HepG2 (cell line): Measurements from ENCODE around the gene ANKRD11. TPM values are rescaled to one million over a fixed set of nuclear protein-coding genes. Genes with fewer than 3 reads are reported as not detected.

Experiments
- CEBPB ChIP-seq: IDR thresholded peaks from 2 replicates; pipeline ENCODE4 v1.6.1; 2011; ENCODE audit warnings: low read depth, low read length, improper control_type of control experiment, borderline replicate concordance
- CERS6 ChIP-seq: sonication (generic); formaldehyde crosslinking; IDR thresholded peaks from 2 replicates; pipeline ENCODE4 v1.5.0; 2020; ENCODE audit warnings: missing genetic modification reagents
- CREBL2 ChIP-seq: sonication (generic); formaldehyde crosslinking; IDR thresholded peaks from 2 replicates; pipeline ENCODE4 v1.8.1; 2023; ENCODE audit warnings: missing genetic modification reagents, mild to moderate bottlenecking, borderline replicate concordance
- FOXJ3 ChIP-seq: sonication (generic); formaldehyde crosslinking; IDR thresholded peaks from 2 replicates; pipeline ENCODE4 v1.4.0; 2020; ENCODE audit warnings: missing genetic modification reagents, mild to moderate bottlenecking, borderline replicate concordance
- GABPB1 ChIP-seq: IDR thresholded peaks from 2 replicates; pipeline ENCODE4 v1.6.1; 2016; ENCODE audit warnings: mild to moderate bottlenecking, missing genetic modification reagents, moderate library complexity, missing compliant biosample characterization
- HMG20B ChIP-seq: conservative IDR thresholded peaks from 2 replicates; pipeline ENCODE4 v1.6.1; 2016; ENCODE audit warnings: missing genetic modification reagents, missing compliant biosample characterization
- HNF1B ChIP-seq: sonication (generic); formaldehyde crosslinking; IDR thresholded peaks from 2 replicates; pipeline ENCODE4 v1.5.1; 2020; ENCODE audit warnings: mild to moderate bottlenecking, moderate library complexity, missing genetic modification reagents
- IRF1 ChIP-seq: sonication (generic); formaldehyde crosslinking; IDR thresholded peaks from 2 replicates; pipeline ENCODE4 v1.4.0; 2020; ENCODE audit warnings: low read depth, mild to moderate bottlenecking, missing genetic modification reagents
- KMT2A ChIP-seq: sonication (generic); formaldehyde crosslinking; IDR thresholded peaks from 2 replicates; pipeline ENCODE4 v1.4.0; 2020; ENCODE audit warnings: missing genetic modification reagents
- MEIS2 ChIP-seq: sonication (generic); formaldehyde crosslinking; IDR thresholded peaks from 2 replicates; pipeline ENCODE4 v1.9.0; 2021; ENCODE audit warnings: mild to moderate bottlenecking, missing genetic modification reagents
- MXI1 ChIP-seq: IDR thresholded peaks from 3 replicates; pipeline ENCODE4 v1.6.1; 2012; ENCODE audit warnings: low read depth, low read length, inconsistent platforms, borderline replicate concordance
- NR2F6 ChIP-seq, 2 experiments: IDR thresholded peaks; 2 replicates each; pipeline ENCODE4 v1.6.1; 2016; ENCODE audit warnings: antibody characterized with exemption in 1 of 2, mild to moderate bottlenecking in 1 of 2
- SMC3 ChIP-seq: IDR thresholded peaks from 2 replicates; pipeline ENCODE4 v1.6.1; 2011; ENCODE audit warnings: low read length, improper control_type of control experiment
- SNAPC2 ChIP-seq: sonication (generic); formaldehyde crosslinking; IDR thresholded peaks from 2 replicates; pipeline ENCODE4 v1.8.1; 2022; ENCODE audit warnings: mild to moderate bottlenecking, missing genetic modification reagents
- TBP ChIP-seq: sonication (generic); formaldehyde crosslinking; IDR thresholded peaks from 2 replicates; pipeline ENCODE4 v1.5.0; 2020; ENCODE audit warnings: missing genetic modification reagents
- TEF ChIP-seq: sonication (generic); formaldehyde crosslinking; IDR thresholded peaks from 2 replicates; pipeline ENCODE4 v1.5.0; 2020; ENCODE audit warnings: missing genetic modification reagents
- ZBTB38 ChIP-seq: sonication (generic); formaldehyde crosslinking; IDR thresholded peaks from 2 replicates; pipeline ENCODE4 v1.5.1; 2020; ENCODE audit warnings: mild to moderate bottlenecking, missing genetic modification reagents
- ZFP37 ChIP-seq: sonication (generic); formaldehyde crosslinking; IDR thresholded peaks from 2 replicates; pipeline ENCODE4 v1.4.0; 2020; ENCODE audit warnings: missing genetic modification reagents, borderline replicate concordance
- ZNF292 ChIP-seq: sonication (generic); formaldehyde crosslinking; IDR thresholded peaks from 2 replicates; pipeline ENCODE4 v1.8.1; 2022; ENCODE audit warnings: mild to moderate bottlenecking, low read depth, missing genetic modification reagents, borderline replicate concordance
- ZNF431 ChIP-seq: sonication (generic); formaldehyde crosslinking; IDR thresholded peaks from 2 replicates; pipeline ENCODE4 v1.9.0; 2022; ENCODE audit warnings: missing genetic modification reagents, low read depth, mild to moderate bottlenecking, borderline replicate concordance
- ZNF547 ChIP-seq: sonication (generic); formaldehyde crosslinking; IDR thresholded peaks from 2 replicates; pipeline ENCODE4 v1.5.1; 2020; ENCODE audit warnings: mild to moderate bottlenecking, missing genetic modification reagents
- ZNF564 ChIP-seq: sonication (generic); formaldehyde crosslinking; IDR thresholded peaks from 2 replicates; pipeline ENCODE4 v1.8.1; 2023; ENCODE audit warnings: mild to moderate bottlenecking, missing genetic modification reagents
- ZNF691 ChIP-seq: sonication (generic); formaldehyde crosslinking; IDR thresholded peaks from 2 replicates; pipeline ENCODE4 v1.4.0; 2020; ENCODE audit warnings: missing genetic modification reagents, low read depth, mild to moderate bottlenecking, borderline replicate concordance
- ZNF816 ChIP-seq: sonication (generic); formaldehyde crosslinking; IDR thresholded peaks from 2 replicates; pipeline ENCODE4 v1.8.0; 2022; ENCODE audit warnings: missing genetic modification reagents, mild to moderate bottlenecking, borderline replicate concordance
- polyA plus RNA-seq, 8 experiments: library from polyadenylated mRNA; depleted of rRNA in 3 of 8; stranded (reverse) in 7 of 8; unstranded in 1 of 8; fragments of >200 nt; fragmentation: Illumina TruSeq in 4 of 8; extraction: Trizol in 4 of 8; gene quantifications; 2 replicates each; pipeline versions ENCODE4 v1.2.1 to v1.2.3, GENCODE V29; 2011 to 2016; ENCODE audit warnings: low read depth in 4 of 8, missing spikeins in 1 of 8, mixed read lengths in 1 of 8; ENCODE audit not compliant: insufficient read depth in 1 of 8
- total RNA-seq, 5 experiments: library from RNA; depleted of rRNA; stranded (reverse); fragments of >200 nt; fragmentation: Illumina TruSeq; extraction: Trizol; gene quantifications; 2 replicates each; pipeline ENCODE4 v1.2.3, GENCODE V29; 2016; ENCODE audit warnings: low read depth in 1 of 5

The ANKRD11 gene
- total and polyA plus RNA-seq, 2 of the 13 experiments (the other 11 are each of a cell fraction or from before 2014, with no cell fraction given): 21.4 to 38.4 TPM

- TF ChIP-seq CREBL2 (CRISPR knock-in tag) (0 out of 2 replicates have a peak, but pooled peaks have one; percentile 46), CERS6 (0 out of 2 replicates have a peak, but pooled peaks have one; percentile 27), KMT2A (CRISPR knock-in tag) (peak; percentile 13; the same call in 1 of the 2 replicates), ZNF691 (CRISPR knock-in tag) (0 out of 2 replicates have a peak, but pooled peaks have one; percentile 15), MEIS2 (CRISPR knock-in tag) (no peak), ZNF564 (no peak), NR2F6 (IDR thresholded peaks at IDR 0.05) (0 out of 2 replicates have a peak, but pooled peaks have one; percentile 12), NR2F6 (CRISPR knock-in tag; IDR thresholded peaks at IDR 0.05) (no peak), ZFP37 (CRISPR knock-in tag) (no peak), HNF1B (CRISPR knock-in tag) (no peak), TEF (CRISPR knock-in tag) (no peak), FOXJ3 (CRISPR knock-in tag) (peak; percentile 62; the same call in 1 of the 2 replicates), HMG20B (no peak), MXI1 (peak; percentile 61; the same call in 1 of the 3 replicates), ZBTB38 (CRISPR knock-in tag) (peak; percentile 20; the same call in 1 of the 2 replicates), ZNF816 (CRISPR knock-in tag) (no peak), GABPB1 (no peak), ZNF292 (CRISPR knock-in tag) (peak; percentile 66; the same call in 1 of the 2 replicates), TBP (CRISPR knock-in tag) (0 out of 2 replicates have a peak, but pooled peaks have one; percentile 46), CEBPB (peak; percentile 65; the same call in 1 of the 2 replicates), SNAPC2 (CRISPR knock-in tag) (0 out of 2 replicates have a peak, but pooled peaks have one; percentile 59), SMC3 (peak; percentile 16; the same call in 1 of the 2 replicates), IRF1 (CRISPR knock-in tag) (no peak), ZNF547 (CRISPR knock-in tag) (peak; percentile 19; the same call in 1 of the 2 replicates), ZNF431 (CRISPR knock-in tag) (no peak)
Observed at GRCh38 chr16:89442990-89443726, 47.2 kb downstream of the ANKRD11 start (continued).
